Hepatocyte (in vitro differentiated cells): Measurements from ENCODE around the gene DOCK4.

Experiments used
- EZH2 ChIP-seq: fragments of 200-600 bp; sonication (generic); IDR thresholded peaks from 2 replicates; pipeline ENCODE4 v1.6.1; 2016; ENCODE audit warnings: antibody characterized with exemption, mild to moderate bottlenecking, borderline replicate concordance
- EZH2phosphoT487 ChIP-seq: fragments of 200-600 bp; sonication (generic); IDR thresholded peaks from one replicate; pipeline ENCODE4 v1.6.1; 2018; ENCODE audit warnings: antibody characterized with exemption, mild to moderate bottlenecking, low read depth, moderate library complexity; ENCODE audit not compliant: unreplicated experiment, severe bottlenecking
- TF ChIP-seq, protein P1 (sequence below): fragments of 200-600 bp; sonication (generic); IDR thresholded peaks from 2 replicates; pipeline ENCODE4 v1.5.1; 2016; ENCODE audit warnings: antibody characterized with exemption, mild to moderate bottlenecking; ENCODE audit not compliant: poor library complexity

DNA sequence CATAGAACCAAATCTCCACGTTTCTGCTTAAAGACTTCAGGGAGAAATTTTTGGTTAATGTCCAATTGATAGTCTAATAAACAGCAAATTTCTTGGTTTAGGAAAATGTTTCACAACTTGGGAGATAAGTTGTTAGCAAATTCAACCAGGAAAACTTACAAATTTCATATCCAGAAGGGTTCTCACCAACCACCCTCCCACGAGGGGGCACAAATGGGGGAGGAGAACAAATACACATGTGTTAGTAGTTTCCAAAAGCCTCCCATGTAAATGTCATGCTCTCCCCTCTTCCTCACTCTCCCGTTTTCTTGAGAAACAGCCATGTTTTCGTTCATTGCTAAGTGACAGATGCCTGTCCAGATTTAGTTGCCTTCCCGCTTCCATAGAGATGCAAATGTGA, 10.5 kb downstream of the DOCK4 start:
- TF ChIP-seq, protein P1, sequence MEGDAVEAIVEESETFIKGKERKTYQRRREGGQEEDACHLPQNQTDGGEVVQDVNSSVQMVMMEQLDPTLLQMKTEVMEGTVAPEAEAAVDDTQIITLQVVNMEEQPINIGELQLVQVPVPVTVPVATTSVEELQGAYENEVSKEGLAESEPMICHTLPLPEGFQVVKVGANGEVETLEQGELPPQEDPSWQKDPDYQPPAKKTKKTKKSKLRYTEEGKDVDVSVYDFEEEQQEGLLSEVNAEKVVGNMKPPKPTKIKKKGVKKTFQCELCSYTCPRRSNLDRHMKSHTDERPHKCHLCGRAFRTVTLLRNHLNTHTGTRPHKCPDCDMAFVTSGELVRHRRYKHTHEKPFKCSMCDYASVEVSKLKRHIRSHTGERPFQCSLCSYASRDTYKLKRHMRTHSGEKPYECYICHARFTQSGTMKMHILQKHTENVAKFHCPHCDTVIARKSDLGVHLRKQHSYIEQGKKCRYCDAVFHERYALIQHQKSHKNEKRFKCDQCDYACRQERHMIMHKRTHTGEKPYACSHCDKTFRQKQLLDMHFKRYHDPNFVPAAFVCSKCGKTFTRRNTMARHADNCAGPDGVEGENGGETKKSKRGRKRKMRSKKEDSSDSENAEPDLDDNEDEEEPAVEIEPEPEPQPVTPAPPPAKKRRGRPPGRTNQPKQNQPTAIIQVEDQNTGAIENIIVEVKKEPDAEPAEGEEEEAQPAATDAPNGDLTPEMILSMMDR: no peak
- TF ChIP-seq EZH2phosphoT487: no peak
- TF ChIP-seq EZH2: no peak
